ENCODE data around the gene PAX6. TPM values are rescaled to one million over a fixed set of nuclear protein-coding genes. Genes with fewer than 3 reads are reported as not detected.

Gene PAX6
- total RNA-seq, 1 donor from 2014 or later: not detected

DNA sequence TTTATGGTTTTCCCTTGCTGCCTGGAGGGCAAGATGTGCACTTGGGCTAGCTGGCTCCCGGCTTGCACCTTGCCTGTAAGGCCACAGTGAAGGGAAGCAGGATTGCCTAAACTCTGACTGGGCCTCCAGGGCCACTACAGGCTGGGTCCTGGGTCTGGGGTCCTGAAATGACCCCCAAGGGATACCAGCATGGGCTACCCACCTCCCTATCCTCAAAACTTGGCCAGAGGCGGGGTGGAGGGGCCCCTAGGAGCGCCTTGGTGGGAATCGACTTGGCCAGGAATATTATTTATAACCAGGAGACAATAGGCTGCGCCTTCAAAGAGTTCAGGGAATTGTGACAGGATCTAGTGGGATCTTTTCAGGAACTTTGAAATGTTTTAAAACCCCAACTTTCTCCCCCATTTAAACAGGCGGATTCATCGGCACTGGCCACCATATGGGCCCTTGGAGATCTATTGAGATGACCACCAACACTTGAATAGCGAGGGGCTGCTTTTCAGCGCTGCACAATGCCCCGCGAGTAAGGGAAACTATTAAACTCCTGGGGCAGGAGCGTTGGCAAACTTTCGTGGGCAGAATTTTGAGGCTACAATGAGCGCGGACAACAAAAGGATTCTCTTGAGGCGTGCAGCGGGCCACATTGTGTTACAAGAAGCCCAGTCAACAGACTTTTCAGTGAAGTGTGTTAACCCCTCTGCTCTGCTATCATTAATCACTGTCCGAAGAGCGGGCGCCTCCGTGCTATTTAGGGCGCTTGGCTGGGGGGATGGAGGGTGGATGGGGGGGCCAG lies 15.2 kb downstream of the PAX6 start:
- H3K36me3 ChIP-seq: no peaks in the 10 kb centered on the region
- no peak overlapping the region for H3K4me3 ChIP-seq
- no peak overlapping the region for H3K27ac ChIP-seq
- TF ChIP-seq, protein P1, sequence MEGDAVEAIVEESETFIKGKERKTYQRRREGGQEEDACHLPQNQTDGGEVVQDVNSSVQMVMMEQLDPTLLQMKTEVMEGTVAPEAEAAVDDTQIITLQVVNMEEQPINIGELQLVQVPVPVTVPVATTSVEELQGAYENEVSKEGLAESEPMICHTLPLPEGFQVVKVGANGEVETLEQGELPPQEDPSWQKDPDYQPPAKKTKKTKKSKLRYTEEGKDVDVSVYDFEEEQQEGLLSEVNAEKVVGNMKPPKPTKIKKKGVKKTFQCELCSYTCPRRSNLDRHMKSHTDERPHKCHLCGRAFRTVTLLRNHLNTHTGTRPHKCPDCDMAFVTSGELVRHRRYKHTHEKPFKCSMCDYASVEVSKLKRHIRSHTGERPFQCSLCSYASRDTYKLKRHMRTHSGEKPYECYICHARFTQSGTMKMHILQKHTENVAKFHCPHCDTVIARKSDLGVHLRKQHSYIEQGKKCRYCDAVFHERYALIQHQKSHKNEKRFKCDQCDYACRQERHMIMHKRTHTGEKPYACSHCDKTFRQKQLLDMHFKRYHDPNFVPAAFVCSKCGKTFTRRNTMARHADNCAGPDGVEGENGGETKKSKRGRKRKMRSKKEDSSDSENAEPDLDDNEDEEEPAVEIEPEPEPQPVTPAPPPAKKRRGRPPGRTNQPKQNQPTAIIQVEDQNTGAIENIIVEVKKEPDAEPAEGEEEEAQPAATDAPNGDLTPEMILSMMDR (IDR thresholded peaks at IDR 0.05): no peak
- H3K4me1 ChIP-seq: peaks cover 2 to 6% of the 10 kb centered on the region in 2 donors
- intact Hi-C loops (cut with DNase I): no loop called here
- peaks cover 25% of the 10 kb centered on the region for H3K27me3 ChIP-seq
- no peak for DNase-seq (ENCODE audit: low spot score in 2 of 2)
- H3K9me3 ChIP-seq: no peaks in the 10 kb centered on the region

DNA sequence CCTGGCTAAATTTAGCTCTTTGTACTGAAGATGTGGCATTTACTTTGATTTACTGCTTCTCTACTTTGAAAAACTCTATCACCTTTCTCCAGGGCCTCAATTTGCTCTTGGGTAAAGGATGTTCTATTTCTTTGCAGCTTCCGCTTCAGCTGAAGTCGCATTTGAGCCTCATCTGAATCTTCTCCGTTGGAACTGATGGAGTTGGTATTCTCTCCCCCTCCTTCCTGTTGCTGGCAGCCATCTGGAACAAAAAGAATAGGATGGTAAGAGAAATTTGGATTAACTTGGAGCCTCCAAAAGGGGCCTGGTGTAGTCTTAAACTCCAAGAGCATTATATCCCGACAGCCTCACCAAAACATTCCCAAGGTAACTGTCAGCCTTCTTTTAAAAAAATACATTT lies 16.6 kb downstream of the PAX6 start:
- DNase-seq (ENCODE audit: low spot score in 2 of 2): no peak
- no peaks in the 10 kb centered on the region for H3K36me3 ChIP-seq
- peaks cover 2 to 6% of the 10 kb centered on the region in 2 donors for H3K4me1 ChIP-seq
- TF ChIP-seq, protein P1 (IDR thresholded peaks at IDR 0.05): no peak
- no peak overlapping the region for H3K27ac ChIP-seq
- H3K4me3 ChIP-seq: no peak overlapping the region
- no peaks in the 10 kb centered on the region for H3K9me3 ChIP-seq
- intact Hi-C loops (cut with DNase I): no loop called here
- peaks cover 13% of the 10 kb centered on the region for H3K27me3 ChIP-seq

DNA sequence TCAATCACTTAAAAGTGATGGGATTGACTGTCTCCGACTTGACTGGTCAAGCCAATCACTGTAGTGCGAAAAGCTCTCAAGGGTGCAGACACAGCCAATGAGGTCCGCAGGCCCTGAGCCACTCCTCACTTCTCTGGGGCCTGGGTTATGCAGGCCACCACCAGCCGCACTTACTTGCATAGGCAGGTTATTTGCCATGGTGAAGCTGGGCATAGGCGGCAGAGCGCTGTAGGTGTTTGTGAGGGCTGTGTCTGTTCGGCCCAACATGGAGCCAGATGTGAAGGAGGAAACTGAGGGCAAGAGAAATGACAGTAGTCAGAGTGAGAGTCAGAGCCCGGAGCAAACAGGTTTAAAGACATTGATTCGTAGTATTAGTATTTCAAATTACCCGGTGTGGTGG lies 17.9 kb downstream of the PAX6 start:
- Histone ChIP-seq H3K36me3 (no peaks in the 10 kb centered on the region), H3K27me3 (peaks cover under 1% of the 10 kb centered on the region), H3K4me3 (no peak overlapping the region), H3K4me1 (no peaks in the 10 kb centered on the region), H3K27ac (no peak overlapping the region), H3K9me3 (no peaks in the 10 kb centered on the region)
- DNase-seq (ENCODE audit: low spot score in 2 of 2): no peak
- intact Hi-C loops (cut with DNase I): no loop called here
- TF ChIP-seq, protein P1 (IDR thresholded peaks at IDR 0.05): no peak

DNA sequence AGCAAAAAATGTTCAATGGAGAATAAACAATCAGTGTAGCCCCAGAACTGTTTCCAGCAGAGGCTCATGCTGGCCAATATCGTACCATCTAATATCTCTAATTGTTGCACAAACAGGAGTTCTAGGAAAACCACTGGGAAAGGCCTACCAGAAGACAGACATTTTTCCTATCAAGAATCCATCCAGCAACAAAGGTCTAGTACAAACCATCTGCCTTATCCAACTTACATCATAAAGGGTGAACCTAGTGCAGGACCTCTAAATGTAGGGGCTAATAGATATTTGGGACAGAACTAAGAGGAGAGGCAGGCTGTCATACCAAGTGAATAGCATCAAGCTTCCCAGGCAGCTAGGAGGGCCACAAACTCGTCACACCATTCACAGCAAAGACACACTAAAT lies 18.7 kb downstream of the PAX6 start:
- no peaks in the 10 kb centered on the region for H3K4me1 ChIP-seq
- no peak overlapping the region for H3K27ac ChIP-seq
- no peaks in the 10 kb centered on the region for H3K36me3 ChIP-seq
- DNase-seq (ENCODE audit: low spot score in 2 of 2): no peak
- no peaks in the 10 kb centered on the region for H3K9me3 ChIP-seq
- H3K4me3 ChIP-seq: no peak overlapping the region
- intact Hi-C loops (cut with DNase I): no loop called here
- H3K27me3 ChIP-seq: no peaks in the 10 kb centered on the region
- TF ChIP-seq, protein P1 (IDR thresholded peaks at IDR 0.05): no peak

DNA sequence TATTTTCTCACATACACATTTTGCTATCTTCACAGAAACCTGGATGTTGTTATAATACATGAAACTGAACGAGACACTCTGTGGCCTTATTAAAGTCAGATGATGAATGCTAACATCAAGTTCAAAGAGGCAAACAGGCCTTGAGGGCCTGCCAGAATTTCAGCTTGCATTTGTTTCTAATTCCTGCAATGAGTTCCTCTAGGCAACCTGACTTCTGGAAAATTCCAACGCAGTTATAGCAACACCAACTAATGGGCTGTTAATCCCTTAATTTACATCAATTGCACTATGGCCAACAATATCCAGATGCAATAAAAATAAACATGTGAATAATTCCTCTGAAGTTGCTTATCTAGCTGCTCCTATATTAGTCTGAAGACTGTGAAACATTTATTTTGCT lies 19.1 kb downstream of the PAX6 start:
- Histone ChIP-seq H3K27ac (no peak overlapping the region), H3K9me3 (no peaks in the 10 kb centered on the region), H3K4me1 (no peaks in the 10 kb centered on the region), H3K36me3 (no peaks in the 10 kb centered on the region), H3K27me3 (no peaks in the 10 kb centered on the region), H3K4me3 (no peak overlapping the region)
- no peak for DNase-seq (ENCODE audit: low spot score in 2 of 2)
- intact Hi-C loops (cut with DNase I): no loop called here
- TF ChIP-seq, protein P1 (IDR thresholded peaks at IDR 0.05): no peak

Data from ascending aorta (tissue), 2 donors.